GM19324 (cell line): ENCODE data around the gene NTNG2.

Experiments
- ATAC-seq: cut with Tn5 transposase; IDR thresholded peaks from one replicate; pipeline ENCODE4 v1.9.1; 2021; ENCODE audit warnings: mild to moderate bottlenecking, moderate library complexity; ENCODE audit not compliant: unreplicated experiment, low FRiP score

Gene NTNG2

GRCh38 chr9:132232522-132232921 lies 70.7 kb downstream of the NTNG2 start:
- no peak for ATAC-seq

- no peak for ATAC-seq
These were observed 71.3 kb downstream of the NTNG2 start for GRCh38 chr9:132233138-132233537.

GRCh38 chr9:132234535-132234934 lies 72.7 kb downstream of the NTNG2 start:
- ATAC-seq = no peak

GRCh38 chr9:132235125-132235524 lies 73.3 kb downstream of the NTNG2 start:
- ATAC-seq = no peak

GRCh38 chr9:132235894-132236661 lies 74.2 kb downstream of the NTNG2 start:
- ATAC-seq = no peak

GRCh38 chr9:132236662-132237311 lies 74.9 kb downstream of the NTNG2 start:
- no peak for ATAC-seq

GRCh38 chr9:132237481-132237880 lies 75.6 kb downstream of the NTNG2 start:
- no peak for ATAC-seq

- no peak for ATAC-seq
These were observed 76.4 kb downstream of the NTNG2 start for GRCh38 chr9:132238026-132238972.

GRCh38 chr9:132238992-132239391 lies 77.1 kb downstream of the NTNG2 start:
- no peak for ATAC-seq

GRCh38 chr9:132239518-132239917 lies 77.7 kb downstream of the NTNG2 start:
- no peak for ATAC-seq

GRCh38 chr9:132239999-132240840 lies 78.4 kb downstream of the NTNG2 start:
- no peak for ATAC-seq

- ATAC-seq = peak; percentile 63
These were observed 79.1 kb downstream of the NTNG2 start for GRCh38 chr9:132240841-132241482.

- no peak for ATAC-seq
These were observed 79.6 kb downstream of the NTNG2 start for GRCh38 chr9:132241483-132241839.

- ATAC-seq = no peak
These were observed 80.2 kb downstream of the NTNG2 start for GRCh38 chr9:132241840-132242620.

GRCh38 chr9:132242621-132243155 lies 80.8 kb downstream of the NTNG2 start:
- no peak for ATAC-seq

GRCh38 chr9:132243156-132244074 lies 81.6 kb downstream of the NTNG2 start:
- no peak for ATAC-seq

GRCh38 chr9:132244582-132245455 lies 83.0 kb downstream of the NTNG2 start:
- no peak for ATAC-seq
